ENCODE data around the gene PDGFRB.

- TF ChIP-seq CTCF (IDR thresholded peaks at IDR 0.05; ENCODE audit: low read depth, low read length, poor library complexity, severe bottlenecking) (no peak), EZH2phosphoT487 (IDR thresholded peaks at IDR 0.05; ENCODE audit: borderline replicate concordance, low read length) (no peak)
These were observed 3.4 kb upstream of the PDGFRB start for GRCh38 chr5:150159031-150159430.
